Chondrocyte (in vitro differentiated cells): Measurements from ENCODE around the gene CABP7. TPM values are rescaled to one million over a fixed set of nuclear protein-coding genes. Genes with fewer than 3 reads are reported as not detected.

ENCODE experiments used
- DNase-seq: peaks from one replicate; pipeline ENCODE4 v3.0.0; 2021; ENCODE audit warnings: mixed read lengths, low spot score
- H3K27ac Mint-ChIP-seq: one replicate; pipeline ENCODE4 v1.8.0; 2021; ENCODE audit warnings: mild to moderate bottlenecking, moderate library complexity, mixed read lengths; ENCODE audit not compliant: unreplicated experiment
- H3K27me3 Mint-ChIP-seq: 2 replicates; pipeline ENCODE4 v1.8.0; 2021; ENCODE audit warnings: low read depth, mixed read lengths
- H3K36me3 Mint-ChIP-seq: 2 replicates; pipeline ENCODE4 v1.8.0; 2021; ENCODE audit warnings: low read depth, mixed read lengths
- H3K4me1 Mint-ChIP-seq: 2 replicates; pipeline ENCODE4 v1.8.0; 2021; ENCODE audit warnings: low read depth, mild to moderate bottlenecking, mixed read lengths
- H3K4me3 Mint-ChIP-seq: one replicate; pipeline ENCODE4 v1.8.0; 2021; ENCODE audit warnings: mild to moderate bottlenecking, moderate library complexity, mixed read lengths; ENCODE audit not compliant: unreplicated experiment
- H3K9me3 Mint-ChIP-seq: 2 replicates; pipeline ENCODE4 v1.8.0; 2021; ENCODE audit warnings: low read depth, mixed read lengths
- total RNA-seq: library from RNA; stranded (reverse); gene quantifications from 3 replicates; pipeline ENCODE4 v1.2.1, GENCODE V29; 2021
- TF ChIP-seq, protein P1 (sequence below): fragments of 200-600 bp; sonication (generic); IDR thresholded peaks from 2 replicates; pipeline ENCODE4 v1.5.0; 2021; ENCODE audit warnings: antibody characterized with exemption, mild to moderate bottlenecking, moderate library complexity

Gene CABP7
- total RNA-seq, 1 donor from 2014 or later: not detected

DNA sequence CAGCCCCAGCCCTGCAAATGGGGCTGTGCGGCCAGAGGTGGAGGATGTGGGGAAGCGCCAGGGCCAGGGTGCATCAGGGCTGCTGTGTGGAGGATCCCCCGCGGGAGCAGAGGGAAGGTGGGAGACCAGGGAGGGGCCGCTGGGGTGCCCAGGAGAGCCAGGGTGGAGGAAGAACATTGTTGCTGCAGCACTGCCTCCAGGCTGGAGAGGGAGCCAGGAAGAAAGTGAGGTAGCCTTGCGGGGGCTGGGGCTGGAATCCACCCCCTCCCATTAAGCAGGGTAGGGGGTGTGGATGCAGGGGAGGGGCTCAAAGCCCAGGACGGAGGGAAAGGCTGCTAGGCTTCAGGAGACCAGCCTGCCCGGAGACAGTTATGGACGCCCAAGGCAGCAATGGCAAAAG, 15.0 kb downstream of the CABP7 start:
- no peaks in the 10 kb centered on the region for H3K4me1 Mint-ChIP-seq
- TF ChIP-seq, protein P1, sequence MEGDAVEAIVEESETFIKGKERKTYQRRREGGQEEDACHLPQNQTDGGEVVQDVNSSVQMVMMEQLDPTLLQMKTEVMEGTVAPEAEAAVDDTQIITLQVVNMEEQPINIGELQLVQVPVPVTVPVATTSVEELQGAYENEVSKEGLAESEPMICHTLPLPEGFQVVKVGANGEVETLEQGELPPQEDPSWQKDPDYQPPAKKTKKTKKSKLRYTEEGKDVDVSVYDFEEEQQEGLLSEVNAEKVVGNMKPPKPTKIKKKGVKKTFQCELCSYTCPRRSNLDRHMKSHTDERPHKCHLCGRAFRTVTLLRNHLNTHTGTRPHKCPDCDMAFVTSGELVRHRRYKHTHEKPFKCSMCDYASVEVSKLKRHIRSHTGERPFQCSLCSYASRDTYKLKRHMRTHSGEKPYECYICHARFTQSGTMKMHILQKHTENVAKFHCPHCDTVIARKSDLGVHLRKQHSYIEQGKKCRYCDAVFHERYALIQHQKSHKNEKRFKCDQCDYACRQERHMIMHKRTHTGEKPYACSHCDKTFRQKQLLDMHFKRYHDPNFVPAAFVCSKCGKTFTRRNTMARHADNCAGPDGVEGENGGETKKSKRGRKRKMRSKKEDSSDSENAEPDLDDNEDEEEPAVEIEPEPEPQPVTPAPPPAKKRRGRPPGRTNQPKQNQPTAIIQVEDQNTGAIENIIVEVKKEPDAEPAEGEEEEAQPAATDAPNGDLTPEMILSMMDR: no peak
- no peaks in the 10 kb centered on the region for H3K9me3 Mint-ChIP-seq
- no peaks in the 10 kb centered on the region for H3K27me3 Mint-ChIP-seq
- H3K36me3 Mint-ChIP-seq: peaks cover 2% of the 10 kb centered on the region
- no peak for DNase-seq
- no peak overlapping the region for H3K27ac Mint-ChIP-seq
- no peak overlapping the region for H3K4me3 Mint-ChIP-seq

DNA sequence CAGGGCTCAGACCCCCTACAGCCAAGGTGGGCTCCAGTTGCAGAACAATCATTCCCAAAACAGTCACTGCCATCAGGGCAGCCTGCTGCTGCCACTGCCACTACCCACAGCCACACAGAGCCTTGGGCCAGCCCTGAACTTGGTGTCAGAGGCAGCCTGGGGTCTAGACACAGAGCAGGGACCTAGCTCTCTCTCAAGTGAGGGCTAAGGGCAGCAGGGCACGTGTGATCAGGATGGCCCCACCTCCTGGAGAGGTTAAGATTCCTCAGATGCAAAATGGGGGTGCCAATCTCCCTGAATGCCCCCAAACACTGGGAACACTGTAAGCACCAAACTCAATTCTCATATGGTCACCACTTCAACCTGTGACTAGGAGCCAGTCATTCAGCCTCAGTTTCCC, 15.6 kb downstream of the CABP7 start:
- Mint-ChIP-seq H3K4me1 (no peaks in the 10 kb centered on the region), H3K4me3 (no peak overlapping the region), H3K36me3 (peaks cover 2% of the 10 kb centered on the region), H3K27me3 (no peaks in the 10 kb centered on the region), H3K27ac (no peak overlapping the region), H3K9me3 (no peaks in the 10 kb centered on the region)
- DNase-seq: no peak
- TF ChIP-seq, protein P1: no peak

DNA sequence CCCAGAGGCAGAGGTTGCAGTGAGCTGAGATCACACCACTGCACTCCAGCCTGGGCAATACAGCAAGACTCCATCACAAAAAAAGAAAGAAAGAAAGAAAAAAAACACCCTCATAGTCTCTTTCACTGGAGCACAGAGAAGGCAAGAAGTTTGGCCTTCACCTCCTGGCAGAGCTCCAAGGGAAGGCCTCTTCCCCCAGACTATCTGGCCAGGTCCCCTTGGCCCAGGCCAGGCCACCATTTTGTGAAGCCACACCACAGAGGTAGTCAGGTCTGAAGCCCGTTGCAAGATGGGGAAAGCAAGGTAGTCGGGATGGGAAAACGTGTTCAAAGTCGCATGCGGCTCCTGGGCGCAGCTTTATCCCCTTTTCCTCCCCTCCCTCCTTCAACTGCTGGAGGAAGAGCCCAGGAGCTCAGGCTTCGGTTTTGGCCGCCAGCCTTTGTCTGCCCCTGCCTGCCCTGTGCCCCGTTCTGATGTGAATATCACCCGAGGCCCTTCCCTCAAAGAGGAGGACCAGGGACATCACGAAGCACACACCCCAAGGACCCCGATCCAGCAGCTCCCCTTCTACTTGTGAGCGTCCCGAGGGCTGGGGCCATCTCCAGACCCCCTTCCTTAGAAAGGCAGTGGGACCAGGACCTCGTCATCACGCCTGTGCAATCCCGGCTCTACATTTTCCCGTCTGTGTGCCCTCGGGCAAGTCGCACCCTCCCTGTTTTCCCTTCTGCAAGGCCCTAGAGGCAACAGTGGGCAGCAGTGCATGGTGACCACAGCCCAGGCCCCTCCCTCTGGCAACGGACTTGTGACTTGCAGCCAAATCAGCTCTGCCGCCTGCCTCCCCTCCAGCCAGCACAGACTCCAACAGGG, 17.7 kb downstream of the CABP7 start:
- TF ChIP-seq, protein P1: no peak
- H3K4me3 Mint-ChIP-seq: no peak overlapping the region
- no peak for DNase-seq
- H3K27me3 Mint-ChIP-seq: no peaks in the 10 kb centered on the region
- H3K27ac Mint-ChIP-seq: no peak overlapping the region
- H3K4me1 Mint-ChIP-seq: no peaks in the 10 kb centered on the region
- H3K36me3 Mint-ChIP-seq: peaks cover 3% of the 10 kb centered on the region
- H3K9me3 Mint-ChIP-seq: no peaks in the 10 kb centered on the region

DNA sequence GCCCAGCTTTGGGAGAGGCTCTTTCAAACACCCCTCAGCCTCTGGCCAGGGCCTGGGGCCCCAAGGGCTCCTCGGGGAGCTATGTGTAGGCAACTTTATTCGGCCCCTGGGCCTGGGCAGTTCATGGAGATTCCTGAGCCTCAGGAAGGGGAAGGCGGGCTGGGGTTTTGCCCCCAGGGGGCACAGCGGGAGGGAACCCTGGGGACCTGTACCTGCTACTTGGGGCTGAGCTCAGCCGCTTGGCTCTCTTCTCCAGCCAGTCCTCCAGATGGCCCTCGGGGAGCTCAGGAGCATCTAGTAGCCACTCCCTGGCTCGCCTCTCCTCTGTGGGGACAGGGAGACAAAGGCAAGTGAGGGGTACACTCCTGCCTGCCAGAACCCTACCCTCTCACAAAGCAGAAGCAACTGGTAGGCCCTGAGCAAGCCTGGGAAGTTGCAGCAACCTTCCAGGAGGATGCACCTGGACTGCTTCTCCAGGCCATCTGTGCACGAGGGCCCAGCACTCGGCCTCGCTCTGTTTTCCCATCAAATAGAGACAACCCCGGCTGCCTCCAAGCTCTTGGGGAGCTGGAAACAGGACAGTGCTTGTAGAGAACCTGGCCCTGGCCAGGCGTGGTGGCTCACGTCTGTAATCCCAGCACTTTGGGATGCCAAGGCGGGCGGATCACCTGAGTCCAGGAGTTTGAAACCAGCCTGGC, 18.5 kb downstream of the CABP7 start:
- TF ChIP-seq, protein P1: no peak
- H3K9me3 Mint-ChIP-seq: no peaks in the 10 kb centered on the region
- H3K4me1 Mint-ChIP-seq: no peaks in the 10 kb centered on the region
- no peak overlapping the region for H3K4me3 Mint-ChIP-seq
- no peak overlapping the region for H3K27ac Mint-ChIP-seq
- no peaks in the 10 kb centered on the region for H3K27me3 Mint-ChIP-seq
- peaks cover 3% of the 10 kb centered on the region for H3K36me3 Mint-ChIP-seq
- no peak for DNase-seq

DNA sequence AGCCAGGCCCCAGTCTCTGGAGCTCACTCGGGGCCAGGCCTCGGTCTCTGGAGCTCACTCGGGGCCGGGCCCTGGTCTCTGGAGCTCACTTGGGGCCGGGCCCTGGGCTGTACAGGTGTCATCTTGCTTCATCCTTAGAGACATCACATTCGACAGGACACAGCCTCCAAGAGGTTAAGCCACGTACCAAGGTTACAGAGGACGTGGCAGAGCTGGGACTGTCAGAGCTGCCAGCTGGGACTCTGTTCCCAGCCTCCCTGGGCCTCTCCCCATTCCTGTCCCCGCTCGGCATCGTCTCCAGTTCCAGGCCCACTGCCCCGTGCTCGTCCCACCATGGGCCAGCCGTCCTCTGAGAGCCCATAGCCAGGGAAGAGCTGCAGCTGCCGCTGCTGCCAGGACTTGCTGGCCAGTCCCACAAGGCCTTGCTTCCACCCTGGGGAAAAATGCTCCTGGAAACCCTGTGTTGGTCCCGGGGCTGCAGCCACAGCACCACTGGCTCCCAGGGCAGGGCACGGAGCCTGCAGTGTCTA, 19.6 kb downstream of the CABP7 start:
- Mint-ChIP-seq H3K9me3 (no peaks in the 10 kb centered on the region), H3K27me3 (no peaks in the 10 kb centered on the region), H3K4me3 (no peak overlapping the region), H3K36me3 (peaks cover 3% of the 10 kb centered on the region), H3K27ac (no peak overlapping the region), H3K4me1 (no peaks in the 10 kb centered on the region)
- DNase-seq: no peak
- TF ChIP-seq, protein P1: no peak
